Stimulated activated CD8-positive, alpha-beta memory T cell treated with anti-CD3 and anti-CD28 coated beads, Interleukin-4, amount 100 ng/mL, for 48 hours (primary cell): ENCODE results near the gene SCGB3A2.

Experiments
- DNase-seq: peaks from one replicate; pipeline ENCODE4 v3.0.0-alpha.2; 2020

SCGB3A2 gene

DNA sequence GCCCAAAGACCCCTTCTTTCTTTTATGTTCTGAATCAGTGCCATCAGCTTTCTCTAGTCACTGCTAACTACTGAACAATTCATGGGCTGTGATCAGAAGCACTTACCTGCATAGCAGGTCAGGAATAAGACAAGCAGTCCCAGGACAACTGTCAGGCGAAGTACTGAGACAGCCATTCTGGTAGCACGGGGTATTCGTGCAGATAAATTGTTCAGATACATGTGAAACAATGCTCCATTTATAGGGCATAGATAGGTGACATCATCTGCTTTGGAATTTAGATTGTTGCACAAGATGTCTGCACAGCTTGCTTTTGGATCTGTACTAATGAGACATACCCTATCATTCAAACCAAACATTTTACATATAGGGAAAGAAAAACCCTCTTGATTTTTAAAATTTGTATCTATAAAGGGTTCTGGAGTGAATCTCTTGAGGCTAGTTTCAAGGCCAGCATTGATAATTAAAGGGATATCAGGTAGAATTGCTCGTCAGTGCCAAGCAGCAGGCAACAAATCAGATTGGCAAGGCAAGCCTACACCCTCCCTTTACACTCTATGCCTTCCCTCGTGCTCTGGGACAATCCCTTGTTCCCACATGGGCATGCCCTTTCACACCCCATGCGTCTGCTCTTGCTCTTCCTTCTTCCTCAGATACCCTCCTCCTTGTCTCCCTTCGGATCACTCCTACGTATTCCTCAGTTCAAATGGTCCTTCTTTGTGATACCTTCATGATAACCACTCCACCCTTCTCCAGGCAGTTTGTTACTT, 28.0 kb downstream of the SCGB3A2 start, which contains the start of gene C5orf46:
Gene C5orf46 (minus strand): TSS at position 213 of the 770 bp plus-strand sequence. CDS start 37 bp downstream, at position 176.
- no peak for DNase-seq

GRCh38 chr5:147911427-147911826, 32.9 kb downstream of the SCGB3A2 start:
- no peak for DNase-seq

DNA sequence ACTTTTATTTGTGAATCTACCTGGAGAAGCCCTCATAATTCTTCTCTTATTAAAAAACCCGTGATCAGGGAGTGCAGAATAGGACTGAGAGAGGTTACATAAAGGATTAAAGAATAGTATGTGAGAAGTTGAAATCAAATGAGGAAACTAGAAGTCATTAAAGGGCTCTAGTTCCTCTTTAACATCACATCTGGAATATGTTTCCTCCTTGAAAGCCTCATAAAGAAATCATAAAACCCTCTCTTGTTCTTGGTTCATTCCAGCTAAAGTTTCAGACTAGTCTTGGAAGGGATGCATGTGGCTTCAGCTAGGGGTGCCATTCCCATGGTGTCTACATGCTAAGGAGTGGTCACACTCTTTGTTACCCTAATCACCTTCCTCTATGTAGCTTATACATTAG, 33.5 kb downstream of the SCGB3A2 start:
- DNase-seq = no peak

DNA sequence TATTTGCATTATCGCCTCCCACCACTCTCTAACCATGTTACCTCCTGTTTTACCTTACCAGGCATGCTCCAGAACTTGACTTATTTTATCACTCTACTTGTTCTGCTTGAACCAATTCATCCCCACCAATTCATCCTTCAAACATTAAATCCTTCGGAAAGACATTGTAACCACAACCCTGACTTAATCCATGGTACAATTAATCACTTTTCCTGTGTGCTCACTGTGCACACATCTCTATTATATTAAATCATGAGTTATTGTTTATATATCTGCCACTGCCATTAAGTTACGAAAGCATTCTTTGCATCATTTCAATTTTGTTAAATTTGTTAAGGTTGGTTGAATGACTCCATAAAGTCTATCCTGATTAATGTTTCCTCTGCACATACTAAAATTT, 35.3 kb downstream of the SCGB3A2 start:
- DNase-seq = no peak

DNA sequence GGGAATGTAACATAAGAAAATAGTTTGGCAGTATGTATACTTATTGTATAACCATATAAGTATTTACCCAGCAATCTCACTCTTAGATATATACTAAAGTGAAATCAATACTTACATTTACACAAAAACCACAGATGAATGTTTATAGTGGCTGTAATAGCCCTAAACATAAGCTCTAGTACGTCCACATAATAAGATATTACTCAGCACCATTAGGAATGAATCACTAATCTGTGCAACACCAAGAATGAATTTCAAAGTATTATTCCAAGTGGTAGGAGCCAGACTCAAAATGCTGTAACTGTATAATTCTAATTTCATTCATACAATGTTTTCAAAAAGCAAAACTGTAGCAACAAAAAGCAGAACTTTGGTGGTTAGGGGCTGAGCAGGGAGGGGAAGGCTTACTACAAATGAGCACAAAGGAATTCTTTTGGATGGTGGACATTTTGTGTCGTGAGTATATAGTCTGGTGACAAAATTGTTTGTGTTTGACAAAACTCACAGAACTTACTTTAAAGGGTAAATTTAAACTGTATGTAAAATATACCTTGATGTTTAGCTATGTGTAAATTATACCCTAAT, 39.7 kb downstream of the SCGB3A2 start:
- DNase-seq = no peak

GRCh38 chr5:147918899-147919298, 40.4 kb downstream of the SCGB3A2 start:
- DNase-seq = no peak

GRCh38 chr5:147920420-147921030, 42.0 kb downstream of the SCGB3A2 start:
- DNase-seq = no peak

- no peak for DNase-seq
Measured at GRCh38 chr5:147921136-147921535, 42.6 kb downstream of the SCGB3A2 start.

DNA sequence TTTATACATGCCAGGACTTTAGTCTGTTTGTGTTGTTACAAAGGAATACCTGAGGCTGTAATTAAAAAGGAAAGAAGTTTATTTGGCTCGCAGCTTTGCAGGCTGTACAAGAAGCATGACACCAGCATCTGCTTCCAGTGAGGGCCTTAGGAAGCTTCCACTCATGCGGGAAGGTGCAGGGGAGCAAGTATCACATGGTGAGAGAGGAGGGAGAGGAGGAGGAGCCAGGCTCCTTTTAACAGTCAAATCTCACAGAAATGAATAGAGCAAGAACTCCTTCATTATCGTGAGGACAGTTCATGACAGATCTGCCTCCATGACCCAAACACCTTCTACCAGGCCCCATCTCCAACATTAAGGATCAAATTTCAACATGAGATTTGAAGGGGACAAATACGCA, 46.5 kb downstream of the SCGB3A2 start:
- DNase-seq = no peak

DNA sequence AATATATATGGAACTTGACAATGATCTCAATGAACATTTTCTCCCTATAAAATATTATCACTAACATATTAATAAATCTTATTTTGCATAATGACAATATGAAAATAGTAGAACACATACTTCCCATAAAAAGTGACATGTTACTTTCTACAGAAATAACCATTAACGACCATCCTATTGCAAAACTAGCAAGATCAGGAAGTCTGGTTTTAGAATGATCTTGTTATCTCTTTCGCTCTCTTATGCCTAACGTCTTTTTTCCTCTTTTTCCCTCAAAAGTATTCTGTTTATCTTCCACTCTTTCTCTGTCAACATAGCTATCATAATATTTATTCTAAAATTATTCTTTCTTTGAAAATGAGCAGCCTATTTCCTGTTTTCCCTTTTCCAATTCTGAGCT, 49.4 kb downstream of the SCGB3A2 start:
- no peak for DNase-seq

DNA sequence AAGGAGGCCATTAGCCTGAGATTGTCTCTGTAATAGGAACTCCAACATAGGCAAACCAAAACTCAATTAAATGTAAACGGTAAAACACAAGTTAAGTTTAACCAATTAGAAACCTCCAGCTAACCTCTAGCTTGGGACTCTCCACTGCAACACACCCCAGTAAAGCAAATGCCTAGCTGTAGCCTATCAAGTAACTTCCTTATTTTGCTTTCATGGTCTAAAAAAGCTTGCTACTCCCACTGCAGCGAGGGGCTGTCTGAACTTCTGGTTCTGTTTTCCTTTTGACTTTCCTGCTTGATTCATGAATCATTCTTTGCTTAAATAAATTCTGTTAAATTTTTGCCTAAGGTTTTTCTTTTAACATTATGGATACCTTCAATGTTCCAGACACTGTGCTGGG, 52.3 kb downstream of the SCGB3A2 start:
- DNase-seq = no peak
